ENCODE data around the gene SMNDC1.

GRCh38 chr10:110348336-110348735 lies 43.6 kb upstream of the SMNDC1 start:
- no peak for TF ChIP-seq CTCF (IDR thresholded peaks at IDR 0.05)
- TF ChIP-seq POLR2A (IDR thresholded peaks at IDR 0.05) = no peak
- TF ChIP-seq POLR2AphosphoS5 (IDR thresholded peaks at IDR 0.05) = no peak
